Activated CD4-positive, CD25-positive, alpha-beta regulatory T cell (primary cell): ENCODE measurements around the gene DYNC1I2.

ENCODE experiments used
- DNase-seq, 4 experiments: peaks; one replicate each; lab custom pipeline; 2025; lab: John Stamatoyannopoulos, UW

Gene DYNC1I2

GRCh38 chr2:171778515-171778914, 91.2 kb downstream of the DYNC1I2 start:
- no peak for DNase-seq

- no peak for DNase-seq
These were observed 98.2 kb downstream of the DYNC1I2 start for GRCh38 chr2:171785450-171785849.

GRCh38 chr2:171787333-171788072, 100.2 kb downstream of the DYNC1I2 start:
- DNase-seq = no peak

- DNase-seq = no peak
These were observed 101.2 kb downstream of the DYNC1I2 start for GRCh38 chr2:171788316-171788993.

DNA sequence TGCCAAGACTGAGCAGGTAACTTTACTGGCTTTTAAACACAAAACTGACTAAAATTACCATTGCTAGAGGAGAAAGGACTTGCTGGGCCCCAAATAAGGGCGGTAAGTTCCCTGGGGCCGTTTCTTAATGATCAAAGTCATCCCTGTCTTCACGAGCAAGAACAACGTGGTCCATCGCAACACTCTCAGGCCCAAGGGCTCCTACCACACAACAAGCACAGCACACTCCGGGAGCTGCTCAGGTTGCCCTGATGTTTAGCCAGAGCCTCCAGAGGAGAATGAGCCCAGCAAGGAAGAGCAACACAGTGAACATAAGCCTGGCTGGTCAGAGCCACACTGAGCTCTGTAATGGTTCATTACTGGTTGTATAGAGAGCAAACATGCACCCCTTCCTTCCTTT, 102.7 kb downstream of the DYNC1I2 start:
- DNase-seq = no peak

DNA sequence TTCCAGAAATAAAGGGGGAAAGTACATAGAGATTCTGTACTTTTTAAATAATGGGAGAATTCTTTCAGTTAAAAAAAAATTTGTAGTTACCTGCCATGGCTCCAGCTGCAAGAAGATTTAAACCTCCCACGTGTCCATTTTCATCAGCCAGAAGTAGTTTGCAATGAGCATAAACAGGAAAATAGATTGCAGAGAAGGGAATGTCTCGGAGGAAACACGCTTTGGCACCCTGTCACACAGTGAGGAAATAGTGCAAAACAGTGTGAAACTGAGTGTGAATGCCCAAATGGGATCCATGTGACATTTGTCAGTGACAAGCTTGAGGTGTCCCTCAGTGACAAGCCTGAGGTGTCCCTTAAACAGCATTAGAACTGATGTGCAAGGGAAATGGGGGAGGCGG, 104.1 kb downstream of the DYNC1I2 start:
- DNase-seq = no peak

DNA sequence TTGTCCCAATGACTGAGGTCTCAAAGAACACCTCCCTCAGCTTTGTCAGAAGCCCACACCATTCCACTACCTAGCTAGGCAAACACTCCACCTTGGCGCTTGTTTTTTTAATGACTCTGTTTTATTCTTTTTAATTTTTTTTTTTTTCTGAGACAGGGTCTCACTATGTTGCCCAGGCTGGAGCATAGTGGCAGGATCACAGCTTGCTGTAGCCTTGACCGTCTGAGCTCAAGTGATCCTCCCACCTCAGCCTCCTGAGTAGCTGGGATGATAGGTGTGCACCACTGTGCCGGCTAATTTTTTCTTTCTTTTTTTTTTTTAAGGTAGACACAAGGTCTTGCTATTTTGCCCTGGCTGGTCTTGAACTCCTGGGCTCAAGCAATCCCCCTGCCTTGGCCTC, 104.9 kb downstream of the DYNC1I2 start:
- DNase-seq = no peak

- DNase-seq = no peak
These were observed 105.8 kb downstream of the DYNC1I2 start for GRCh38 chr2:171792886-171793580.

- DNase-seq = no peak
These were observed 106.7 kb downstream of the DYNC1I2 start for GRCh38 chr2:171793691-171794678.

GRCh38 chr2:171794918-171795317, 107.6 kb downstream of the DYNC1I2 start:
- DNase-seq = no peak
